ENCODE data around the gene IL23A. TPM values are rescaled to one million over a fixed set of nuclear protein-coding genes. Genes with fewer than 3 reads are reported as not detected.

The IL23A gene
- total and polyA plus RNA-seq, 10 of the 15 experiments (the other 5 are each of a cell fraction or from before 2014, with no cell fraction given): 3.3 to 11.1 (median 5.2) TPM

GRCh38 chr12:56385873-56386272 lies 47.2 kb downstream of the IL23A start:
- no peak for DNase-seq (ENCODE audit: low read depth, low spot score)
- no TSS peak for BruUV-seq (replicated peaks)
- no peak overlapping the region for H3K4me2 ChIP-seq (ENCODE audit: control insufficient read depth, insufficient read depth)
- in situ Hi-C loops (cut with MboI) (no loop called here), intact Hi-C loops (cut with micrococcal nuclease; ENCODE audit: unreplicated experiment) (no loop called here)
- H3K9ac ChIP-seq (ENCODE audit: control insufficient read depth, insufficient read depth, low read length): no peak overlapping the region
- POLR2A ChIA-PET: no interaction called here
- TF ChIP-seq SREBF1 (IDR thresholded peaks at IDR 0.05; ENCODE audit: low read length): no peak
- TF ChIP-seq SMAD5 (IDR thresholded peaks at IDR 0.05; ENCODE audit: low read depth): no peak
- no peak for TF ChIP-seq RAD21 (IDR thresholded peaks at IDR 0.05; ENCODE audit: insufficient read depth, low read depth, low read length)
- TF ChIP-seq SMARCA5 (IDR thresholded peaks at IDR 0.05): no peak
- no peaks in the 10 kb centered on the region for H3K4me1 ChIP-seq (ENCODE audit: control insufficient read depth, insufficient read depth, low read length)
- SMC1A ChIA-PET (ENCODE audit: uncharacterized antibody, unreplicated experiment): interaction anchor here (1.0 to 1.6 kb wide), 3 partner anchors 9 to 26 kb away, joined by 3 to 5 read pairs (median 3); partner anchors contain the start of gene STAT2
- RAD21 ChIA-PET (ENCODE audit: unreplicated experiment): no interaction called here
- H3K9me3 ChIP-seq (replicated peaks; ENCODE audit: control insufficient read depth, insufficient read depth, low read length): no peaks in the 10 kb centered on the region
- no peaks in the 10 kb centered on the region for H4K20me1 ChIP-seq (ENCODE audit: control insufficient read depth, insufficient read depth)
- H3K27ac ChIP-seq (ENCODE audit: control insufficient read depth, insufficient read depth): no peak overlapping the region
- ATAC-seq: no peak
- CTCF ChIA-PET: interaction anchor here (0.6 to 1.0 kb wide), 3 partner anchors 74 to 171 kb away, joined by 3 read pairs; no protein-coding TSS in a partner anchor
- H3K79me2 ChIP-seq (ENCODE audit: control insufficient read depth, insufficient read depth, low read length): no peaks in the 10 kb centered on the region
- no peaks in the 10 kb centered on the region for H3K27me3 ChIP-seq (replicated peaks in 1 of 2; ENCODE audit: control insufficient read depth in 2 of 2, insufficient read depth in 2 of 2, low read length in 1 of 2)
- no peak overlapping the region for H3K4me3 ChIP-seq
- H3K36me3 ChIP-seq (ENCODE audit: control insufficient read depth in 2 of 2, insufficient read depth in 2 of 2, low read length in 1 of 2): no peaks in the 10 kb centered on the region
- no peak overlapping the region for H2AFZ ChIP-seq (ENCODE audit: control insufficient read depth, low read depth, low read length)
- 50% methylated on average over 1 of the region's 1 CpG for WGBS (ENCODE audit: insufficient coverage, insufficient replicate concordance, low lambda C conversion rate, missing lambda C conversion rate)
- no peak for FAIRE-seq

DNA sequence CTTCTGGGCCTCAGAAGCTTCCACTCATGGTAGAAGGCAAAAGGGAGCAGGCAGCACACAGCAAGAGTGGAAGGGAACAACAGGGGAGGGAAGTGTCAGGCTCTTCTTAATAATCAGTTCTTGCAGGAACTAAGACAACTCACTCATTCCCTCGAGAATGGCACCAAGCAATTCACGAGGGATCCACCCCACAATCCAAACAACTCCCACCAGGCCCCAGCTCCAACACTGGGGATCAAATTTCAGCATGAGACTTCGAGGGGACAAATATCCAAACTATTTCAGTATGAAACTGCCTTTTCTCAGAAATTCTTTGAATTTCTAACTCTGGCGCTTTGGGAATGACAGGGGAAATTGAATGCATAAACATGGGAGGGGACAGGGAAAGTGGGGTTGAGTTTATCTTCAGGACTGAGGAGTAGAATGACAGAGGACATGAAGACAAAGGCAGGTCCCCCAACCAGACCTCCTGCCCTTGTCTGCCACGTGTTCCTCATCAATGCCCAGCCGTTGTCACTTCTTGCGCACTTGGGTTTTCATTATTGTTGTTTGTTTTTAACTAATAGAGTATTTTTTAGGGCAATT lies 48.6 kb downstream of the IL23A start:
- H3K79me2 ChIP-seq (ENCODE audit: control insufficient read depth, insufficient read depth, low read length): no peaks in the 10 kb centered on the region
- ChIA-PET CTCF (interaction anchor here (1.1 kb wide), 1 partner anchor 19 kb away, joined by 3 read pairs; no protein-coding TSS in a partner anchor), RAD21 (ENCODE audit: unreplicated experiment) (interaction anchor here (0.8 kb wide), 1 partner anchor 26 kb away, joined by 3 read pairs; no protein-coding TSS in a partner anchor), POLR2A (no interaction called here), SMC1A (ENCODE audit: uncharacterized antibody, unreplicated experiment) (no interaction called here)
- H3K27ac ChIP-seq (ENCODE audit: control insufficient read depth, insufficient read depth): no peak overlapping the region
- TF ChIP-seq TARDBP (IDR thresholded peaks at IDR 0.05; ENCODE audit: borderline replicate concordance) (no peak), RELA (IDR thresholded peaks at IDR 0.05; ENCODE audit: borderline replicate concordance, partially characterized antibody) (no peak), MAX (IDR thresholded peaks at IDR 0.05; ENCODE audit: low read depth, low read length) (no peak), HDGF (IDR thresholded peaks at IDR 0.05) (no peak), SIX5 (IDR thresholded peaks at IDR 0.05; ENCODE audit: low read depth, low read length, severe bottlenecking) (no peak), NR2C1 (IDR thresholded peaks at IDR 0.05) (no peak), EED (IDR thresholded peaks at IDR 0.05; ENCODE audit: low read depth) (no peak), CBFB (IDR thresholded peaks at IDR 0.05; ENCODE audit: low read depth) (no peak), RBBP5 (conservative IDR thresholded peaks at IDR 0.05) (no peak), GABPA (IDR thresholded peaks at IDR 0.05; ENCODE audit: low read depth) (no peak), USF1 (IDR thresholded peaks at IDR 0.05; ENCODE audit: borderline replicate concordance, extremely low read length, insufficient read depth, low read depth, low read length) (no peak), RCOR1 (conservative IDR thresholded peaks at IDR 0.05; ENCODE audit: low read depth, low read length) (no peak)
- H3K9ac ChIP-seq (ENCODE audit: control insufficient read depth, insufficient read depth, low read length): no peak overlapping the region
- BruUV-seq (replicated peaks): no TSS peak
- no peaks in the 10 kb centered on the region for H3K27me3 ChIP-seq (replicated peaks in 1 of 2; ENCODE audit: control insufficient read depth in 2 of 2, insufficient read depth in 2 of 2, low read length in 1 of 2)
- in situ Hi-C loops (cut with MboI): no loop called here
- FAIRE-seq (no peak), DNase-seq (ENCODE audit: low read depth, low spot score) (no peak), ATAC-seq (no peak)
- intact Hi-C loops (cut with micrococcal nuclease; ENCODE audit: unreplicated experiment): loop anchor here (1.0 kb wide), 1 partner anchor 41 kb away; no protein-coding TSS in a partner anchor
- no peak overlapping the region for H2AFZ ChIP-seq (ENCODE audit: control insufficient read depth, low read depth, low read length)
- H4K20me1 ChIP-seq (ENCODE audit: control insufficient read depth, insufficient read depth): no peaks in the 10 kb centered on the region
- H3K4me3 ChIP-seq: no peak overlapping the region
- no peak overlapping the region for H3K4me2 ChIP-seq (ENCODE audit: control insufficient read depth, insufficient read depth)
- no peaks in the 10 kb centered on the region for H3K4me1 ChIP-seq (ENCODE audit: control insufficient read depth, insufficient read depth, low read length)
- WGBS (ENCODE audit: insufficient coverage, insufficient replicate concordance, low lambda C conversion rate, missing lambda C conversion rate): 38% methylated on average over 7 of the region's 7 CpGs
- no peaks in the 10 kb centered on the region for H3K36me3 ChIP-seq (ENCODE audit: control insufficient read depth in 2 of 2, insufficient read depth in 2 of 2, low read length in 1 of 2)
- no peaks in the 10 kb centered on the region for H3K9me3 ChIP-seq (replicated peaks; ENCODE audit: control insufficient read depth, insufficient read depth, low read length)
